Small intestine (tissue), 7 donors: ENCODE measurements around the gene CLDN9. TPM values are rescaled to one million over a fixed set of nuclear protein-coding genes. Genes with fewer than 3 reads are reported as not detected.

ENCODE experiments used
- DNase-seq, 2 donors: peaks; one replicate each; pipeline versions ENCODE4 v3.0.0 to v3.0.0-alpha.2; 2013
- FAIRE-seq: peaks from 2 replicates; lab custom pipeline; 2012; peaks lifted over from hg19 to GRCh38; lab: Jason Lieb, UNC
- H3K27ac ChIP-seq, 3 donors: one replicate each; pipeline ENCODE4 v1.5.1; 2013; ENCODE audit warnings: low read length in 2 of 3, mild to moderate bottlenecking in 2 of 3, control low read depth in 1 of 3, inconsistent platforms in 1 of 3, low read depth in 1 of 3, moderate library complexity in 1 of 3
- H3K27me3 ChIP-seq, 3 donors: one replicate each; pipeline ENCODE4 v1.6.1; 2013; ENCODE audit warnings: low read length in 3 of 3, inconsistent platforms in 1 of 3; ENCODE audit not compliant: control insufficient read depth in 3 of 3, insufficient read depth in 3 of 3
- H3K36me3 ChIP-seq, 3 donors: one replicate each; pipeline ENCODE4 v1.6.1; 2013; ENCODE audit warnings: low read length in 3 of 3, inconsistent platforms in 1 of 3, low read depth in 1 of 3, mild to moderate bottlenecking in 1 of 3, moderate library complexity in 1 of 3; ENCODE audit not compliant: control insufficient read depth in 3 of 3, insufficient read depth in 2 of 3
- H3K4me1 ChIP-seq, 3 donors: one replicate each; pipeline ENCODE4 v1.6.1; 2013; ENCODE audit warnings: low read length in 2 of 3, inconsistent platforms in 1 of 3, low read depth in 1 of 3, mild to moderate bottlenecking in 1 of 3, moderate library complexity in 1 of 3; ENCODE audit not compliant: control insufficient read depth in 3 of 3, insufficient read depth in 2 of 3
- H3K4me3 ChIP-seq, 3 donors: one replicate each; pipeline ENCODE4 v1.5.1; 2013; ENCODE audit warnings: low read length in 3 of 3, control low read depth in 1 of 3, inconsistent platforms in 1 of 3, low read depth in 1 of 3, mild to moderate bottlenecking in 1 of 3, moderate library complexity in 1 of 3
- H3K9me3 ChIP-seq, 2 donors: one replicate each; pipeline ENCODE4 v1.6.1; 2013; ENCODE audit warnings: low read depth in 1 of 2, low read length in 1 of 2; ENCODE audit not compliant: control insufficient read depth in 2 of 2, insufficient read depth in 1 of 2
- WGBS, 3 donors: extraction: QIAGEN DNeasy Blood & Tissue Kit; methylation state at CpG; one replicate each; pipeline ENCODE4 v1.1.7; 2013; 5-methylcytosine and 5-hydroxymethylcytosine counted together
- polyA plus RNA-seq, 4 donors: library from polyadenylated mRNA; stranded (reverse) in 3 of 4; unstranded in 1 of 4; fragments of 200-250 nt in 3 of 4; fragments of 120-200 nt in 1 of 4; gene quantifications; one replicate each; pipeline versions ENCODE4 v1.2.1 to v1.2.3, GENCODE V29; 2013
- donor health status: healthy with polysubstance abuse.
- donor health status: control.
- donor health status: control.
- donor health status: Bipolar disorder and iron deficiency.
- donor health status: healthy.

The CLDN9 gene
- polyA plus RNA-seq, 4 donors: 0.76 to 2.7 (median 0.99) TPM

GRCh38 chr16:2985462-2985861 is 27.3 kb upstream of the CLDN9 start:
- 59 to 61% (median 59%) methylated on average over 8 to 9 of the region's 9 CpGs for WGBS, 3 donors
- Histone ChIP-seq H3K27ac (no peak overlapping the region), H3K36me3 (no peaks in the 10 kb centered on the region), H3K4me3 (no peak overlapping the region), H3K9me3 (no peaks in the 10 kb centered on the region), H3K4me1 (peaks cover 0 to 10% (median 0%) of the 10 kb centered on the region in 3 donors), H3K27me3 (peaks cover 0 to 1% (median 0%) of the 10 kb centered on the region in 3 donors)
- no peak for FAIRE-seq
- no peak for DNase-seq

- DNase-seq (no peak), FAIRE-seq (no peak)
- Histone ChIP-seq H3K27ac (no peak overlapping the region), H3K4me3 (no peak overlapping the region), H3K36me3 (no peaks in the 10 kb centered on the region), H3K9me3 (no peaks in the 10 kb centered on the region), H3K27me3 (peaks cover 0 to 4% (median 0%) of the 10 kb centered on the region in 3 donors), H3K4me1 (peaks cover 0 to 7% (median 0%) of the 10 kb centered on the region in 3 donors)
- 76 to 81% (median 79%) methylated on average over 15 of the region's 15 CpGs for WGBS, 3 donors
Measured at GRCh38 chr16:2985893-2986355, 26.8 kb upstream of the CLDN9 start.

- no peaks in the 10 kb centered on the region for H3K9me3 ChIP-seq
- H3K4me1 ChIP-seq: no peaks in the 10 kb centered on the region
- no peak overlapping the region for H3K4me3 ChIP-seq
- 70 to 78% (median 75%) methylated on average over 15 to 17 of the region's 17 CpGs for WGBS, 3 donors
- peaks cover 0 to 4% (median 0%) of the 10 kb centered on the region in 3 donors for H3K27me3 ChIP-seq
- FAIRE-seq (no peak), DNase-seq (no peak)
- H3K36me3 ChIP-seq: no peaks in the 10 kb centered on the region
- H3K27ac ChIP-seq: no peak overlapping the region
Measured at GRCh38 chr16:2986623-2987188, 26.0 kb upstream of the CLDN9 start.

- 81 to 90% (median 90%) methylated on average over 9 of the region's 9 CpGs for WGBS, 3 donors
Measured at GRCh38 chr16:2987286-2987685, 25.4 kb upstream of the CLDN9 start.

GRCh38 chr16:2987833-2988232 is 24.9 kb upstream of the CLDN9 start:
- no peak overlapping the region for H3K27ac ChIP-seq
- H3K36me3 ChIP-seq: peaks cover 0 to 4% (median 0%) of the 10 kb centered on the region in 3 donors
- H3K4me1 ChIP-seq: no peaks in the 10 kb centered on the region
- peaks cover 0 to 4% (median 0%) of the 10 kb centered on the region in 3 donors for H3K27me3 ChIP-seq
- DNase-seq (no peak), FAIRE-seq (no peak)
- WGBS, 3 donors: 69 to 73% (median 72%) methylated on average over 7 to 8 of the region's 8 CpGs
- H3K9me3 ChIP-seq: no peaks in the 10 kb centered on the region
- H3K4me3 ChIP-seq: no peak overlapping the region

More at GRCh38 chr16:2987286-2987685, 25.4 kb upstream of the CLDN9 start:
- H3K36me3 ChIP-seq: no peaks in the 10 kb centered on the region
- peaks cover 0 to 4% (median 0%) of the 10 kb centered on the region in 3 donors for H3K27me3 ChIP-seq
- no peak for DNase-seq
- no peaks in the 10 kb centered on the region for H3K9me3 ChIP-seq
- no peaks in the 10 kb centered on the region for H3K4me1 ChIP-seq
- H3K27ac ChIP-seq: no peak overlapping the region
- no peak overlapping the region for H3K4me3 ChIP-seq
- FAIRE-seq: no peak

- no peaks in the 10 kb centered on the region for H3K4me1 ChIP-seq
- 70 to 77% (median 73%) methylated on average over 8 of the region's 8 CpGs for WGBS, 3 donors
- H3K4me3 ChIP-seq: no peak overlapping the region
- no peak for FAIRE-seq
- no peaks in the 10 kb centered on the region for H3K9me3 ChIP-seq
- no peak overlapping the region for H3K27ac ChIP-seq
- DNase-seq: no peak
- H3K36me3 ChIP-seq: peaks cover 0 to 11% (median 0%) of the 10 kb centered on the region in 3 donors
- H3K27me3 ChIP-seq: peaks cover 0 to 4% (median 0%) of the 10 kb centered on the region in 3 donors
Measured at GRCh38 chr16:2988590-2989099, 24.1 kb upstream of the CLDN9 start.

- WGBS, 3 donors: 44 to 66% (median 61%) methylated on average over 6 to 10 of the region's 10 CpGs
- peaks cover 0 to 12% (median 0%) of the 10 kb centered on the region in 3 donors for H3K36me3 ChIP-seq
- no peak overlapping the region for H3K27ac ChIP-seq
- no peaks in the 10 kb centered on the region for H3K4me1 ChIP-seq
- no peak for FAIRE-seq
- H3K4me3 ChIP-seq: no peak overlapping the region
- peaks cover 0 to 4% (median 0%) of the 10 kb centered on the region in 3 donors for H3K27me3 ChIP-seq
- H3K9me3 ChIP-seq: no peaks in the 10 kb centered on the region
- DNase-seq: no peak
Measured at GRCh38 chr16:2990891-2991290, 21.8 kb upstream of the CLDN9 start.

GRCh38 chr16:2991566-2992261 is 21.0 kb upstream of the CLDN9 start:
- WGBS, 3 donors: 70 to 81% (median 72%) methylated on average over 11 to 12 of the region's 12 CpGs
- Histone ChIP-seq H3K4me3 (no peak overlapping the region), H3K4me1 (no peaks in the 10 kb centered on the region), H3K9me3 (no peaks in the 10 kb centered on the region), H3K27me3 (peaks cover 0 to 4% (median 0%) of the 10 kb centered on the region in 3 donors), H3K27ac (no peak overlapping the region), H3K36me3 (peaks cover 0 to 15% (median 0%) of the 10 kb centered on the region in 3 donors)
- FAIRE-seq: no peak
- DNase-seq: no peak
